Neural progenitor cell (in vitro differentiated cells): ENCODE results near the gene ZCCHC10. TPM values are rescaled to one million over a fixed set of nuclear protein-coding genes. Genes with fewer than 3 reads are reported as not detected.
"Not testable (repeated sequence)": the region's sequence is repeated elsewhere in the genome, so short reads cannot be mapped to it uniquely, and the experiment has no call there.

Experiments used
- DNase-seq: peaks from one replicate; pipeline ENCODE4 v3.0.0-alpha.2; 2016; ENCODE audit warnings: low spot score
- H2AFZ ChIP-seq: fragments of 200-600 bp; sonication (generic); replicated peaks from 2 replicates; pipeline ENCODE4 v1.6.1; 2016; ENCODE audit warnings: antibody characterized with exemption
- H3F3A ChIP-seq: fragments of 200-600 bp; sonication (generic); 2 replicates; pipeline ENCODE4 v1.6.1; 2016; ENCODE audit warnings: antibody characterized with exemption, low read depth
- H3K27ac ChIP-seq: fragments of 200-600 bp; sonication (generic); 2 replicates; pipeline ENCODE4 v1.5.1; 2016; ENCODE audit warnings: mild to moderate bottlenecking
- H3K27me3 ChIP-seq: fragments of 200-600 bp; sonication (generic); 2 replicates; pipeline ENCODE4 v1.6.1; 2016; ENCODE audit warnings: mild to moderate bottlenecking, moderate library complexity
- H3K36me3 ChIP-seq: fragments of 200-600 bp; sonication (generic); 2 replicates; pipeline ENCODE4 v1.5.1; 2016
- H3K4me1 ChIP-seq: fragments of 200-600 bp; sonication (generic); 2 replicates; pipeline ENCODE4 v1.6.1; 2016; ENCODE audit warnings: mixed run types
- H3K4me2 ChIP-seq: fragments of 200-600 bp; sonication (generic); 2 replicates; pipeline ENCODE4 v1.6.1; 2016
- H3K4me3 ChIP-seq: fragments of 200-600 bp; sonication (generic); 2 replicates; pipeline ENCODE4 v1.5.1; 2016
- H3K79me2 ChIP-seq: fragments of 200-600 bp; sonication (generic); 2 replicates; pipeline ENCODE4 v1.6.1; 2016; ENCODE audit warnings: low read depth
- H3K9ac ChIP-seq: fragments of 200-600 bp; sonication (generic); 2 replicates; pipeline ENCODE4 v1.6.1; 2016
- H3K9me3 ChIP-seq: fragments of 200-600 bp; sonication (generic); 2 replicates; pipeline ENCODE4 v1.5.1; 2016; ENCODE audit warnings: low read depth
- H4K20me1 ChIP-seq: fragments of 200-600 bp; sonication (generic); 2 replicates; pipeline ENCODE4 v1.6.1; 2016; ENCODE audit warnings: low read depth
- H3K27ac Mint-ChIP-seq: 3 replicates; pipeline ENCODE4 v1.8.0; 2021; ENCODE audit warnings: mixed read lengths
- H3K27me3 Mint-ChIP-seq: 2 replicates; pipeline ENCODE4 v1.8.0; 2022; ENCODE audit warnings: low read depth, mild to moderate bottlenecking, inconsistent platforms, moderate library complexity, mixed read lengths; ENCODE audit not compliant: insufficient read depth
- H3K36me3 Mint-ChIP-seq: 3 replicates; pipeline ENCODE4 v1.8.0; 2021; ENCODE audit warnings: mixed read lengths
- H3K4me1 Mint-ChIP-seq: 3 replicates; pipeline ENCODE4 v1.8.0; 2021; ENCODE audit warnings: mixed read lengths
- H3K4me3 Mint-ChIP-seq: 3 replicates; pipeline ENCODE4 v1.8.0; 2021; ENCODE audit warnings: mild to moderate bottlenecking, moderate library complexity, mixed read lengths
- H3K9me3 Mint-ChIP-seq: 3 replicates; pipeline ENCODE4 v1.8.0; 2020; ENCODE audit warnings: mixed read lengths
- EZH2 ChIP-seq: fragments of 200-600 bp; sonication (generic); IDR thresholded peaks from 2 replicates; pipeline ENCODE4 v1.6.1; 2017; ENCODE audit warnings: antibody characterized with exemption, mild to moderate bottlenecking, moderate library complexity
- EZH2phosphoT487 ChIP-seq: fragments of 200-600 bp; sonication (generic); IDR thresholded peaks from 2 replicates; pipeline ENCODE4 v1.6.1; 2017; ENCODE audit warnings: antibody characterized with exemption
- total RNA-seq: library from RNA; depleted of rRNA; stranded (reverse); fragments of >200 nt; gene quantifications from 2 replicates; pipeline ENCODE4 v1.2.3, GENCODE V29; 2015; ENCODE audit warnings: low replicate concordance
- TF ChIP-seq, protein P1 (sequence below): fragments of 200-600 bp; sonication (generic); IDR thresholded peaks from 2 replicates; pipeline ENCODE4 v1.5.1; 2017; ENCODE audit warnings: antibody characterized with exemption, mild to moderate bottlenecking

ZCCHC10 gene
- total RNA-seq, 1 donor from 2014 or later, result 37.0 TPM

DNA sequence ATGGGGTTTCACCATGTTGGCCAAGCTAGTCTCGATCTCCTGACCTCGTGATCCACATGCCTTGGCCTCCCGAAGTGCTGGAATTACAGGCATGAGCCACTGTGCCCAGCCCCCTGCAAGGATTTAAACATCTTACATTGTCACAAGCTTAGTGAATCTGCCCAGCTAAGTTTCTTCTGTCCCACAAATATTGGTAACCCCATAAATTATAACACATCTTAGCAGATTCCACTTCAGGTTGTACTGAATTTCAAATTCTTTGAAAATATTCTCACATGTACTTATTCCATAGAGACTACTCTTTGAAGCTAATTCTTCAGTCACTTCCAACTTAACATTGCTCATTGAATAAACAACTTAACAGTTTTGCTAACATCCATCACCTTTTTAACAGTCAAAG, 49.5 kb downstream of the ZCCHC10 start:
- peaks cover 18% of the 10 kb centered on the region for H3K9me3 Mint-ChIP-seq
- no peak for DNase-seq
- no peaks in the 10 kb centered on the region for H3K79me2 ChIP-seq
- H3K4me1 ChIP-seq, result no peaks in the 10 kb centered on the region
- no peak overlapping the region for H2AFZ ChIP-seq
- no peaks in the 10 kb centered on the region for H3K36me3 Mint-ChIP-seq
- H3K27me3 ChIP-seq, result no peaks in the 10 kb centered on the region
- H3K4me3 ChIP-seq, result no peak overlapping the region
- no peak overlapping the region for H3K27ac ChIP-seq
- H3K4me3 Mint-ChIP-seq, result no peak overlapping the region
- no peaks in the 10 kb centered on the region for H3K9me3 ChIP-seq
- H3K4me2 ChIP-seq, result no peak overlapping the region
- H3F3A ChIP-seq, result no peaks in the 10 kb centered on the region
- H3K27me3 Mint-ChIP-seq, result peaks cover 4% of the 10 kb centered on the region
- H3K36me3 ChIP-seq, result no peaks in the 10 kb centered on the region
- H4K20me1 ChIP-seq, result no peaks in the 10 kb centered on the region
- no peaks in the 10 kb centered on the region for H3K4me1 Mint-ChIP-seq
- H3K9ac ChIP-seq, result no peak overlapping the region
- no peak overlapping the region for H3K27ac Mint-ChIP-seq
- no peak for TF ChIP-seq EZH2phosphoT487
- TF ChIP-seq, protein P1, sequence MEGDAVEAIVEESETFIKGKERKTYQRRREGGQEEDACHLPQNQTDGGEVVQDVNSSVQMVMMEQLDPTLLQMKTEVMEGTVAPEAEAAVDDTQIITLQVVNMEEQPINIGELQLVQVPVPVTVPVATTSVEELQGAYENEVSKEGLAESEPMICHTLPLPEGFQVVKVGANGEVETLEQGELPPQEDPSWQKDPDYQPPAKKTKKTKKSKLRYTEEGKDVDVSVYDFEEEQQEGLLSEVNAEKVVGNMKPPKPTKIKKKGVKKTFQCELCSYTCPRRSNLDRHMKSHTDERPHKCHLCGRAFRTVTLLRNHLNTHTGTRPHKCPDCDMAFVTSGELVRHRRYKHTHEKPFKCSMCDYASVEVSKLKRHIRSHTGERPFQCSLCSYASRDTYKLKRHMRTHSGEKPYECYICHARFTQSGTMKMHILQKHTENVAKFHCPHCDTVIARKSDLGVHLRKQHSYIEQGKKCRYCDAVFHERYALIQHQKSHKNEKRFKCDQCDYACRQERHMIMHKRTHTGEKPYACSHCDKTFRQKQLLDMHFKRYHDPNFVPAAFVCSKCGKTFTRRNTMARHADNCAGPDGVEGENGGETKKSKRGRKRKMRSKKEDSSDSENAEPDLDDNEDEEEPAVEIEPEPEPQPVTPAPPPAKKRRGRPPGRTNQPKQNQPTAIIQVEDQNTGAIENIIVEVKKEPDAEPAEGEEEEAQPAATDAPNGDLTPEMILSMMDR, result no peak
- TF ChIP-seq EZH2, result no peak

DNA sequence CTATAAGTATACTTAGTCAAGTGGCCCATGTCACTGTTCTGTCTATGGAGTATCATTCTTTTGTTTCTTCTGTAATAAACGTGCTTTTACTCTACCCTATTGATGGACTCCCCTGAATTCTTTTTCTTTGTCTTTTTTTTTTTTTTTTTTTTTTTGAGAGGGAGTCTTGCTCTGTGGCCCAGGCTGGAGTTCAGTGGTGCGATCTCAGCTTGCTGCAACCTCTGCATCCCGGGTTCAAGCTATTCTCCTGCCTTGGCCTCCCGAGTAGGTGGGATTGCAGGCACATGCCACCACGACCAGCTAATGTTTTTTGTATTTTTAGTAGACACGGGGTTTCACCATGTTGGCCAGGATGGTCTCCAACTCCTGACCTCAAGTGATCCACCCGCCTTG, 53.9 kb downstream of the ZCCHC10 start:
- H4K20me1 ChIP-seq, H3K9ac ChIP-seq, H3K27me3 Mint-ChIP-seq, H3K9me3 ChIP-seq, H3K27me3 ChIP-seq, H3F3A ChIP-seq, H3K4me3 ChIP-seq, H3K27ac ChIP-seq, H3K4me2 ChIP-seq, DNase-seq, H3K4me1 ChIP-seq, H2AFZ ChIP-seq, H3K27ac Mint-ChIP-seq, H3K4me3 Mint-ChIP-seq, H3K79me2 ChIP-seq, H3K4me1 Mint-ChIP-seq, H3K36me3 Mint-ChIP-seq, H3K36me3 ChIP-seq: not testable (repeated sequence)
- peaks cover 11% of the 10 kb centered on the region for H3K9me3 Mint-ChIP-seq

DNA sequence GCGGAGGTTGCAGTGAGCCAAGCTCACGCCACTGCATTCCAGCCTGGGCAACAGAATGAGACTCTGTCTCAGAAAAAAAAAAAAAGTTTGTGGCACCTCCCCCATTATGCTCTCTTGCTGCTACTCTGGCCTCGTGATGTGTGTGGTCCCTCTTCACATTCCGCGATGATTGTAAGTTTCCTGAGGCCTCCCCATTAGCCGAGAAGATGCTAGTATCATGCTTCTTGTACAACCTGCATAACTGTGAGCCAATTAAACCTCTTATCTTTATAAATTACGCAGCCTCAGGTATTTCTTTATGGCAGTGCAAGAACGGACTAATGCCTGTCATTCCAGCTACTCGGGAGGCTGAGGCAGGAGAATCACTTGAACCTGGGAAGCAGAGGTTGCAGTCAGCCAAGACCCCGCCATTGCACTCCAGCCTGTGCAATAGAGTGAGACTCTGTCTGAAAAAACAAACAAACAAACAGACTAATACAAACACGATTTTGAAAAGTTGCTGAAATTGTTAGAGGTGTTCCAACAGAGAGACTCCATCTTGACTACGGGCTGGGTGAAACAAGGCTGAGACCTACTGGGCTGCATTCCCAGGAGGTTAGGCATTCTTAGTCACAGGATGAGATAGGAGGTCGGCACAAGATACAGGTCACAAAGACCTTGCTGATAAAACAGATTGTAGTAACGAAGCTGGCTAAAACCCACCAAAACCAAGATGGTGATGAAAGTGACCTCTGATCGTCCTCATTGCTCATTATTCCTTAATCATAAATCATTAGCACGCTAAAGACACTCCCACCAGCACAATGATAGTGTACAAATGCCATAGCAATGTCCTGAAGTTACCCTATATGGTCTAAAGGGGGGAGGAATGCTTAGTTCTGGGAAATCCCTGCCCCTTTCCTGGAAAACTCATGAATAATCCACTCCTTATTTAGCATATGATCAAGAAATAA, 54.6 kb downstream of the ZCCHC10 start:
- H2AFZ ChIP-seq, result no peak overlapping the region
- H3K36me3 Mint-ChIP-seq, result no peaks in the 10 kb centered on the region
- peaks cover 5% of the 10 kb centered on the region for H3K9me3 Mint-ChIP-seq
- H4K20me1 ChIP-seq, result no peaks in the 10 kb centered on the region
- H3K4me2 ChIP-seq, result no peak overlapping the region
- no peaks in the 10 kb centered on the region for H3K79me2 ChIP-seq
- no peak overlapping the region for H3K4me3 Mint-ChIP-seq
- H3K27ac Mint-ChIP-seq, result no peak overlapping the region
- H3K9ac ChIP-seq, result no peak overlapping the region
- H3K4me1 Mint-ChIP-seq, result no peaks in the 10 kb centered on the region
- no peaks in the 10 kb centered on the region for H3K27me3 ChIP-seq
- no peaks in the 10 kb centered on the region for H3K36me3 ChIP-seq
- no peak overlapping the region for H3K27ac ChIP-seq
- H3K27me3 Mint-ChIP-seq, result no peaks in the 10 kb centered on the region
- no peaks in the 10 kb centered on the region for H3K9me3 ChIP-seq
- no peaks in the 10 kb centered on the region for H3K4me1 ChIP-seq
- TF ChIP-seq EZH2 (no peak), EZH2phosphoT487 (no peak)
- TF ChIP-seq, protein P1, result no peak
- no peak overlapping the region for H3K4me3 ChIP-seq
- no peak for DNase-seq
- no peaks in the 10 kb centered on the region for H3F3A ChIP-seq

DNA sequence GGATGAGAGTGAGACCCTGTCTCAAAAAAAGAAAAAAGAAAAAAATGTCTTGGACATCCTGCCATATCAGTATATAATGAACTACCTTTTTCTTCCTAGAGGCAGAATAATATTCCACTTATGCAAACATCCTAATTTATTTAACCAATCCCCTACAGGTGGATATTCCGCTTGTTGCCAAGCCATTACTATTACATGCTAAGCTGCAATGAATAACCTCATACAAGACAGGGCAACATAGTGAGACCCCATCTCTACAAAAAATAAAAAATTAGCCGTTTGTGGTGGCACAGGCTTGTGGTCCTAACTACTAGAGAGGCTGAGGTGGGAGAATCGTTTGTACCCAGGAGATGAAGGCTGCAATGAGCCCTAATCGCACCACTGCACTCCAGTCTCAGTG, 61.2 kb downstream of the ZCCHC10 start:
- H3K27ac ChIP-seq, result no peak overlapping the region
- H3K9me3 Mint-ChIP-seq, result no peaks in the 10 kb centered on the region
- no peak overlapping the region for H3K4me2 ChIP-seq
- no peak overlapping the region for H3K27ac Mint-ChIP-seq
- no peak for TF ChIP-seq EZH2
- H3K9me3 ChIP-seq, result no peaks in the 10 kb centered on the region
- H3K4me3 Mint-ChIP-seq, result no peak overlapping the region
- H3K36me3 ChIP-seq, result no peaks in the 10 kb centered on the region
- H3K27me3 Mint-ChIP-seq, result no peaks in the 10 kb centered on the region
- H3F3A ChIP-seq, result peaks cover 23% of the 10 kb centered on the region
- no peak overlapping the region for H3K4me3 ChIP-seq
- DNase-seq, result no peak
- peaks cover 3% of the 10 kb centered on the region for H3K36me3 Mint-ChIP-seq
- H2AFZ ChIP-seq, result no peak overlapping the region
- peaks cover 9% of the 10 kb centered on the region for H3K4me1 ChIP-seq
- peaks cover 33% of the 10 kb centered on the region for H3K79me2 ChIP-seq
- peaks cover 14% of the 10 kb centered on the region for H4K20me1 ChIP-seq
- H3K4me1 Mint-ChIP-seq, result peaks cover 17% of the 10 kb centered on the region
- no peaks in the 10 kb centered on the region for H3K27me3 ChIP-seq
- H3K9ac ChIP-seq, result no peak overlapping the region
